Measurements from ENCODE around the gene LDHD. TPM values are rescaled to one million over a fixed set of nuclear protein-coding genes. Genes with fewer than 3 reads are reported as not detected.
A peak's percentile ranks its signal among the peaks of the same experiment; 100 is the strongest.

Gene LDHD
- total RNA-seq, 4 donors from 2014 or later, result 10.2 to 41.3 (median 26.3) TPM

GRCh38 chr16:75148311-75149195, 32.0 kb upstream of the LDHD start, which contains the start of gene ZFP1:
ZFP1 (plus strand) TSS chr16:75148524; CDS start chr16:75152952, 4,428 bp downstream.
- 1% methylated on average over 14 to 36 of the region's 93 CpGs for WGBS, 2 donors

DNA sequence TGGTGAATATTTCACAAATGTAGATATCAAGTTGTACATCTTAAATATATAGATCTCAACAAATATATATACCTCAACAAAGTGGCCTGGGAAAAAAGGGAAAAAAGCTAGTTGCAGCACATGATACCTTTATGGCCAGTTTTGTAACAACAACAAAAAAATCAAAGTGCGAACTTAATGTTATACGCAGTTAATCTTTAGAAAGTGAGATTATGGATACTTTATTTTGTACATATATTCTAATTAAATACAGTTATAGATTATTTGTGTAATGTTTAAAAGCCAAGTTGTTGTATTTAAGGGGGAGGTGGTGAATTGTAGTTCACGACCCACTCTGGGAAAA, 31.4 kb upstream of the LDHD start:
- peak overlapping the region in 2 of 3 donors; percentile 97 to 99 for H3K27ac ChIP-seq
- intact Hi-C loops (cut with DNase I), result no loop called here
- TF ChIP-seq, protein P1, sequence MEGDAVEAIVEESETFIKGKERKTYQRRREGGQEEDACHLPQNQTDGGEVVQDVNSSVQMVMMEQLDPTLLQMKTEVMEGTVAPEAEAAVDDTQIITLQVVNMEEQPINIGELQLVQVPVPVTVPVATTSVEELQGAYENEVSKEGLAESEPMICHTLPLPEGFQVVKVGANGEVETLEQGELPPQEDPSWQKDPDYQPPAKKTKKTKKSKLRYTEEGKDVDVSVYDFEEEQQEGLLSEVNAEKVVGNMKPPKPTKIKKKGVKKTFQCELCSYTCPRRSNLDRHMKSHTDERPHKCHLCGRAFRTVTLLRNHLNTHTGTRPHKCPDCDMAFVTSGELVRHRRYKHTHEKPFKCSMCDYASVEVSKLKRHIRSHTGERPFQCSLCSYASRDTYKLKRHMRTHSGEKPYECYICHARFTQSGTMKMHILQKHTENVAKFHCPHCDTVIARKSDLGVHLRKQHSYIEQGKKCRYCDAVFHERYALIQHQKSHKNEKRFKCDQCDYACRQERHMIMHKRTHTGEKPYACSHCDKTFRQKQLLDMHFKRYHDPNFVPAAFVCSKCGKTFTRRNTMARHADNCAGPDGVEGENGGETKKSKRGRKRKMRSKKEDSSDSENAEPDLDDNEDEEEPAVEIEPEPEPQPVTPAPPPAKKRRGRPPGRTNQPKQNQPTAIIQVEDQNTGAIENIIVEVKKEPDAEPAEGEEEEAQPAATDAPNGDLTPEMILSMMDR (IDR thresholded peaks at IDR 0.05), result no peak
- no peak for TF ChIP-seq POLR2A (IDR thresholded peaks at IDR 0.05)
- H3K4me1 ChIP-seq, result peaks cover 5 to 7% of the 10 kb centered on the region in 2 donors
- H3K36me3 ChIP-seq, result no peaks in the 10 kb centered on the region
- H3K9me3 ChIP-seq, result no peaks in the 10 kb centered on the region
- H3K4me3 ChIP-seq (replicated peaks in 1 of 3), result peak overlapping the region in 1 of 3 donors; percentile 98
- WGBS, 2 donors, result 57 to 61% methylated on average over 3 of the region's 3 CpGs
- no peaks in the 10 kb centered on the region for H3K27me3 ChIP-seq
- no peak for DNase-seq

More at GRCh38 chr16:75148311-75149195, 32.0 kb upstream of the LDHD start, which contains the start of gene ZFP1:
- Histone ChIP-seq H3K27me3 (no peaks in the 10 kb centered on the region), H3K36me3 (no peaks in the 10 kb centered on the region), H3K4me3 (replicated peaks in 1 of 3) (peak within 1 kb of the TSS; percentile 59 to 98 (median 59)), H3K9me3 (no peaks in the 10 kb centered on the region), H3K4me1 (peaks cover 5 to 7% of the 10 kb centered on the region in 2 donors), H3K27ac (peak within 1 kb of the TSS; percentile 90 to 99 (median 97))
- intact Hi-C loops (cut with DNase I), result no loop called here
- DNase-seq, result peak; percentile 96 to 97
- TF ChIP-seq POLR2A (IDR thresholded peaks at IDR 0.05), result peak; percentile 2 to 79
- TF ChIP-seq, protein P1 (IDR thresholded peaks at IDR 0.05), result no peak

GRCh38 chr16:75143941-75144340, 27.4 kb upstream of the LDHD start:
- H3K9me3 ChIP-seq, result no peaks in the 10 kb centered on the region
- no peak for TF ChIP-seq POLR2A (IDR thresholded peaks at IDR 0.05)
- DNase-seq, result no peak
- no peaks in the 10 kb centered on the region for H3K36me3 ChIP-seq
- no peaks in the 10 kb centered on the region for H3K4me1 ChIP-seq
- H3K4me3 ChIP-seq (replicated peaks in 1 of 3), result no peak overlapping the region
- no peak overlapping the region for H3K27ac ChIP-seq
- 82 to 89% methylated on average over 6 of the region's 6 CpGs for WGBS, 2 donors
- intact Hi-C loops (cut with DNase I), result no loop called here
- no peaks in the 10 kb centered on the region for H3K27me3 ChIP-seq

- Histone ChIP-seq H3K36me3 (no peaks in the 10 kb centered on the region), H3K27ac (no peak overlapping the region), H3K9me3 (no peaks in the 10 kb centered on the region), H3K4me1 (no peaks in the 10 kb centered on the region), H3K4me3 (replicated peaks in 1 of 3) (no peak overlapping the region), H3K27me3 (no peaks in the 10 kb centered on the region)
- intact Hi-C loops (cut with DNase I), result no loop called here
- WGBS, 2 donors, result 96 to 97% methylated on average over 5 of the region's 5 CpGs
- TF ChIP-seq, protein P1 (IDR thresholded peaks at IDR 0.05), result no peak
- no peak for DNase-seq
Observed at GRCh38 chr16:75139498-75139897, 22.9 kb upstream of the LDHD start.

DNA sequence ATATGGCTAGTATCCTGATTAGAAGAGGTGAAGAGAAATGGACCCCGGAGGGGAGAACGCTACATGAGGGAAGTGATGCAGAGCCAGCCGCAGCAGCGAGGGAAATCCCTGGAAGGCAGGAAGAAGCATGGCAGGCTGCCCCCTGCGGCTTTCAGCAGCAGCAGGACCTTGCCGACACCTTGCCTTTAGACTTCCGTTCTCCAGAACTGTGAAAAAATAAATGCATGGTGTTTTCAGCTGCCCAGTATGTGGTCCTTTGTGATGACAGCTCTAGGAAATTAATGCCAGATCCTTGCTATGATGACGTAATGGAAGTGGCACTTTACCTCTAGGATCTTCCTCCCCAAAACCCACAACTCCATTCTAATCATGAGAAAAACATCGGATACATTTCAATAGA, 22.1 kb upstream of the LDHD start:
- 59 to 60% methylated on average over 9 of the region's 9 CpGs for WGBS, 2 donors
- H3K9me3 ChIP-seq, result no peaks in the 10 kb centered on the region
- no peaks in the 10 kb centered on the region for H3K27me3 ChIP-seq
- H3K4me3 ChIP-seq (replicated peaks in 1 of 3), result no peak overlapping the region
- no peak for DNase-seq
- no peaks in the 10 kb centered on the region for H3K4me1 ChIP-seq
- TF ChIP-seq, protein P1 (IDR thresholded peaks at IDR 0.05), result no peak
- no peak for TF ChIP-seq POLR2A (IDR thresholded peaks at IDR 0.05)
- H3K36me3 ChIP-seq, result no peaks in the 10 kb centered on the region
- H3K27ac ChIP-seq, result no peak overlapping the region
- intact Hi-C loops (cut with DNase I), result no loop called here
